GM20431 (cell line): ENCODE results near the gene MTFP1.
"Not testable (repeated sequence)": the region's sequence is repeated elsewhere in the genome, so short reads cannot be mapped to it uniquely, and the experiment has no call there.

Experiments used
- in situ Hi-C: fragments of 300-500 bp; cut with MseI, MboI; formaldehyde crosslinking; loops from one replicate; pipeline ENCODE4 v1.15.0; 2020; ENCODE audit warnings: low sequenced_read_pairs; ENCODE audit not compliant: unreplicated experiment

MTFP1 gene

GRCh38 chr22:30400159-30400558, 25.4 kb upstream of the MTFP1 start:
- in situ Hi-C loops, result no loop called here

GRCh38 chr22:30401024-30401423, 24.5 kb upstream of the MTFP1 start:
- in situ Hi-C loops, result not testable (repeated sequence)

GRCh38 chr22:30402028-30402765, 23.4 kb upstream of the MTFP1 start:
- in situ Hi-C loops, result no loop called here

GRCh38 chr22:30402766-30403104, 22.8 kb upstream of the MTFP1 start:
- in situ Hi-C loops, result not testable (repeated sequence)

- in situ Hi-C loops, result no loop called here
Measured at GRCh38 chr22:30404307-30404706, 21.3 kb upstream of the MTFP1 start.

DNA sequence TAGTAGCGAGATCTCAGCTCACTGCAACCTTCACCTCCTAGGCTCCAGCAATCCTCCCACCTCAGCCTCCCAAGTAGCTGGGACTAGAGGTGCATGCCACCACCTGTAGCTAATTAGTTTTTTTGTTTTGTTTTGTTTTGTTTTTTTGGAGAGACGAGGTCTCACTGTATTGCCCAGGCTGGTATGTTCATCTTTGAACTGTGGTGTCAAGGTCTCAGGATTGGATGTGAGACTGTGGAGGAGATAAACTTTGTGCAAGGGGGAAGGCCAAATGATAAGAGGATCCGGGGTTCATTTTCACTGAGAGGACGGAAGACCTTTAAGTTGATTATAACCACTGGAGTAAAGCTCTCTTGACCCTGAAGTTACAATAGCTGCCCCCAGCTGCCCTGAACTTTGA, 19.8 kb upstream of the MTFP1 start:
- in situ Hi-C loops, result no loop called here

GRCh38 chr22:30406400-30406799, 19.2 kb upstream of the MTFP1 start:
- in situ Hi-C loops, result no loop called here

DNA sequence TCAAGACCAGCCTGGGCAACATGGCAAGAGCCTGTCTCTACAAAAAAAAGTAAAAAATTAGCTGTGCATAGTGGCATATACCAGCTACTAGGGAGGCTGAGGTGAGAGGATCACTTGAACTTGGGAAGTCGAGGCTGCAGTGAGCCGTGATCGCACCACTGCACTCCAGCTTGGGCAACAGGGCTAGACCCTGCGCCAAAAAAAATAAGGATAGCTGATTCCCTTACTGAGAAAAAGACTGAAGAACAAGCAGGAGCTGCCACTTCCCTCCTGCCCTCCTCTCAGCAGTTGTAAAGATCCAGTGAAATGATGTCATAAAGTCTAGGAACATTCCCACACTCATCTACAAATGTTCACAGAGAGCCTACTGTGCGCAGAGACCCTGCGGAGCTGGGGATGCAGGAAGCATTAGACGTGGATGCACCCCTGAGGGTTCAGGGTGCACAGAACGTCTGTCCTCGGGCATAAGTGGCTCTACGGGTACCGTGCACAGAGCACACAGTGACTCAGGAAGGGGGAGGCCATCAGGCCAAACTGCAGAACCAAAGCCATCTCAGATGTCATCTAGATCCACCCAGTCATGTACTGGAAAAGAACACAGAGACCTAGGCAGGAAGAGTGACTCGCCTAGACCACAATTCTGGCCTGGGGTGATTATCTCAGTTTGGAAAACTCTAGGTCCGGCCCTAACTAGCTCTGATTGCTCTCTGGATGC, 17.0 kb upstream of the MTFP1 start:
- in situ Hi-C loops, result no loop called here

- in situ Hi-C loops, result no loop called here
Measured at GRCh38 chr22:30411780-30412179, 13.8 kb upstream of the MTFP1 start.

DNA sequence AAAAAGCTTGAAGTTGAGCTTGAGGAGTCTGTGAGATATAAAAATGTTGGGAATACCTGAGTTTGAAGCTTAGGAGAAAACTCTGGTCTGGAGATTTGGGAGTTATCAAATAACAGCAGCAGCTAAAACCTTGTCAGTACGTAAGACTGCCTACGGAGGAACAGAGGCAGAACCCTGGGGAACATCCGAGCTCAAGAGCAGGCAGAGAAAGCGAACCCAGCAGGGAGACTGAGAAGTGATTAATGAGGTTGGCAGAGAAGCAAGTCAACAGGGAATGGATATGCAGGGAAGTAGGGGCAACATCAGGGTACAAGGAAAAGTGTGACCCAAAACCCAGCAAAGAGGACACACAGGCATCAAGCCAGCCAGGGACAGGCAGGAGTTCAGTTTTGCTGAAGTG, 12.6 kb upstream of the MTFP1 start:
- in situ Hi-C loops, result no loop called here

DNA sequence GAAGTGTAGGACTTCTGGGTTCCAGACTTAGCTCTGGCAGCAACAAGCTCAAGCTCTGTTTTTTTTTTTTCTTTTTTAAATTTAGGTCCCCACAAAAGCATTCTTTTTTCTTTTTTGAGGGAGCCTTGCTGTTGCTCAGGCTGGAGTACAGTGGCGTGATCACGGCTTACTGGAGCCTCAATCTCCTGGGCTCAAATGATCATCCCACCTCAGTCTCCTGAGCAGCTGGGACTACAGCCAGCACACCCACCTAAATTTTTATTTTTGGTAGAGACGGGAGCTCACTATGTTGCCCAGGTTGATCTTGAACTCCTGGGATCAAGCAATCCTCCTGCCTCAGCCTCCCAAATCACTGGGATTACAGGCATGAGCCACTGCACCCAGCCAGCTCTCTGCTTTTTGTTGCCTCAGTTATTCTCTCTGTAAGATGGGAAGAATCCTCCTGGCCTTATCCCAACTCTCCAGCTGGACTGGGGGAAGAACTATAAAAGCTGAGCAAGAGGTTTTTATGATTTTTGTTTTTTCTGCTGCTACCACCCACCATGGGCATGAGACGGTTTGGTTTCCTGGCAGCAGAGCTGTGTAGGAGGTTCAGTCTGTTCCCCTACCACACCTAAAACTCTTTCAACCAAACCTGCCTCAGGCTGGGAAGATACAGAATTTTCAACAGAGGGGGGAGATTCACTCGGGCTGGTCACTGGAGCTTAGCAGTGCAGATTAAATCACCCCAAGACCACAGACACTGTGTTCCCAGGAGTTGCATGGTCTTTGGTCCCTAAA, 11.6 kb upstream of the MTFP1 start:
- in situ Hi-C loops, result no loop called here

GRCh38 chr22:30414525-30415047, 11.0 kb upstream of the MTFP1 start:
- in situ Hi-C loops, result no loop called here

DNA sequence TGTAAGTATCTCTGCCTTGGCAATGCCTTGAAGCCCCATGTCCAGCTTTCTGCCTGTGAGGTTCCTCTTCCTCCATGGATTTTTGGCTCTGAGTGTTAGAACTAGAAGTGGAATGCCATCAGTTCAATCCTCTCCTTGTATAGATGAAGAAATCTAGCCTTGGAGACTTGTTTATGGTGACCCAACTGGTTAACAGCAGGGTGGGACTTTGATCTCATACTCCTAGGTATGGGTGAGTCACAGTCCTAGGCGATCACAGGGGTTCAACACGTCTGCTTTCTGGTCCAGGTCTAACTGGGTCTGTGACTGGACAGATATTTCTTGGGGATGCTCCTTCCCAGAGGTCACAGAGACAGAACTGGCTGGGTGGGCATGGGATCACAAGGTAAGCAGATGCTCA, 9.2 kb upstream of the MTFP1 start:
- in situ Hi-C loops, result no loop called here

DNA sequence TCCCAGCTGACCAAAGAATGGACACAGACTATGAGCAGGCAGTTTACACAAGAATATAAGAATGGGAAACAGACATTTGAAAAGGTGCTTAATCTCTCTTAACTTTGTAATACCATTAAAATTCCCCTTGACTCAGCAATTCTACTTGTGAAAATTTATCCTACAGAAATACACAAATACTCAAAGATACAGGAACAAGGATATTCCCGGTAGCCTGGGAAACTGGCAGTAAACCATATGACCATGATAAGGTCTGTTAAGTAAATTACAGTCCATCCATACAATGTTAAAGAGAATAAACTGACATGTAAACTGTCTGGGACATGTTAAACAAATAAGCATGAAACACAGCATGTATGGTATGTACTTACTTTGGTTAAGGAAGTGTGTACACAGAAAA, 8.7 kb upstream of the MTFP1 start:
- in situ Hi-C loops, result no loop called here

DNA sequence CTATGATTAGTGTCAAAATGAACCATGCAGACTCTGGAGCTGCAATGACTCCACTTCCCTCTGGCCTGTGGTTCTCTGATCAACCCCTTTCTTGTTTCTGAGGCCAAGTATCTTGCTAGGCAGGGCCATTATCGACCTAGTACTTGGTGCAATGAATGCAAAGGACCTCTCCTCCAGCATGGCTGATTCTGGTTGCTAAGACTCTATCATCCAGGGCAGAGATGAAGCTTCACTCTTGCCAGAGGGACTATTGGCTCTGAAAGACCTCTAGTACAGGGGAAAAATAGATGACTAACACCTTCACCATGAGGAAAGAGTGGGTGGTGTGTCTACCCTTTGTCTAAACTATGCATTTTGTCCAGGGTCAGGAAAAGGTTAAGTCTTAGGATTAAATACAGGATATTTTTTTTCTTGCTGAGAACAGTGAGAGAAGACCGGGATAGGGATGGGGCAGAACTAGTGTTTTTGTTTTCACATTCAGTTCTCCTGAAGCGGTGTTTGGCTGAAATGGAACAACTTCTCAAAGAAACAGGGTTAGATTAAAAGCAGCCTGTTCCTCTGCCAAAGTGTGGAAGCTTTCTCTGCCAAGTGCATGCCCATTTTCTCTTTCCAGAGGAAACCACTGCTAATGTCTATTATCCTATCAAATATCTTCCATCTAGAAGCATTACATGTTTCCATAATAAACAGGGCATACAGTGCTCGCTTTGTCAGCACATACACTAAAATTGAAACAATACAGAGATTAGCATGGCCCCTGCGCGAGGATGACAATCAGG, 5.0 kb upstream of the MTFP1 start:
- in situ Hi-C loops, result no loop called here

DNA sequence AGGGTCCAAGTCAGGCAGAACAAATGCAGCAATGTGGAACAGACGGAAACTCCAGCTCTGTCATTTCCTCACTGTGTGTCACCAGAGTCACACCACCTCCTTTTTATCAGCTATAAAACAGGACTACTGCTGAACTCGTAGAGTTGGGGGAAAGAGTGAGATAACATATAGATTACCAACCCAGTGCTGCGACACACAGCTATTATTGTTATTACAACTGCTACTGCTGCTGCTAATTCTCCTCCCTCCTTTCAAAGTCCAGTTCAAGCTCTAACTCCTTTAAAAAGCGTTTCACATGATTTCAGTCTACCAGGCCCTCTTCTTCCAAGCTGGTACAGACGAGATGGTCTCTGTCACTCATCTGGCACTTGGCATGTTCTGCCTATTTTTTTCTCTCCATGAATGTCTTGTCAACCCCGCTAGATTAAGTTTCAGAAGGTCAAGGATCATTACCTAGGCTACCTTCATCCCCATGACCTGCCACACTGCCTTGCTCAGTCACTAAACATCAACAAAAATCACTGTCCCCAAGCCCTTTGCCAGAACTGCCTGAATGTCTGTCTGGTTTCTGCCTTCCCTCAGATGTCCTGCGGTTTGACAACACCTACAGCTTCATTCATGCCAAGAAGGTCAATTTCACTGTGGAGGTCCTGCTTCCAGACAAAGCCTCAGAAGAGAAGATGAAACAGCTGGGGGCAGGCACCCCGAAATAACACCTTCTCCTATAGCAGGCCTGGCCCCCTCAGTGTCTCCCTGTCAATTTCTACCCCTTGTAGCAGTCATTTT, 3.7 kb upstream of the MTFP1 start:
- in situ Hi-C loops, result no loop called here

- in situ Hi-C loops, result no loop called here
Measured at GRCh38 chr22:30422481-30423300, 2.9 kb upstream of the MTFP1 start.

GRCh38 chr22:30423301-30423958, 2.1 kb upstream of the MTFP1 start:
- in situ Hi-C loops, result no loop called here
